ENCODE data around the gene ZNF385D. TPM values are rescaled to one million over a fixed set of nuclear protein-coding genes. Genes with fewer than 3 reads are reported as not detected.
"Not testable (repeated sequence)": the region's sequence is repeated elsewhere in the genome, so short reads cannot be mapped to it uniquely, and the experiment has no call there.

Gene ZNF385D
- total and polyA plus RNA-seq, 3 donors from 2014 or later = 21.1 to 57.0 (median 31.4) TPM

GRCh38 chr3:21502656-21503055 is 248.4 kb downstream of the ZNF385D start:
- no peaks in the 10 kb centered on the region for H3K36me3 ChIP-seq (ENCODE audit: low read depth, missing control alignments)
- no peak overlapping the region for H3K27ac ChIP-seq
- no peak overlapping the region for H3K4me3 ChIP-seq
- TF ChIP-seq CTCF (IDR thresholded peaks at IDR 0.05) (no peak), POLR2A (IDR thresholded peaks at IDR 0.05) (no peak)
- H3K4me1 ChIP-seq = no peaks in the 10 kb centered on the region
- no peaks in the 10 kb centered on the region for H3K9me3 ChIP-seq
- intact Hi-C loops (cut with DNase I; ENCODE audit: low total_unique reads) = no loop called here
- WGBS, 2 donors = 75 to 85% methylated on average over 1 of the region's 1 CpG
- DNase-seq = no peak
- no peaks in the 10 kb centered on the region for H3K27me3 ChIP-seq

GRCh38 chr3:21500834-21501233 is 250.2 kb downstream of the ZNF385D start:
- TF ChIP-seq CTCF (IDR thresholded peaks at IDR 0.05) = no peak
- TF ChIP-seq POLR2A (IDR thresholded peaks at IDR 0.05) = no peak
- 71 to 72% methylated on average over 10 of the region's 10 CpGs for WGBS, 2 donors
- intact Hi-C loops (cut with DNase I; ENCODE audit: low total_unique reads) = no loop called here
- Histone ChIP-seq H3K27ac (no peak overlapping the region), H3K4me1 (no peaks in the 10 kb centered on the region), H3K27me3 (no peaks in the 10 kb centered on the region), H3K4me3 (no peak overlapping the region), H3K9me3 (no peaks in the 10 kb centered on the region), H3K36me3 (ENCODE audit: low read depth, missing control alignments) (no peaks in the 10 kb centered on the region)
- DNase-seq = no peak

GRCh38 chr3:21490671-21491070 is 260.3 kb downstream of the ZNF385D start:
- H3K4me1 ChIP-seq; H3K4me3 ChIP-seq; H3K27me3 ChIP-seq; intact Hi-C loops (cut with DNase I; ENCODE audit: low total_unique reads); H3K27ac ChIP-seq; H3K9me3 ChIP-seq; H3K36me3 ChIP-seq (ENCODE audit: low read depth, missing control alignments); DNase-seq: not testable (repeated sequence)
- no CpG with 5 or more reads among the region's 3 CpGs for WGBS, 2 donors

- Histone ChIP-seq H3K9me3 (no peaks in the 10 kb centered on the region), H3K4me1 (no peaks in the 10 kb centered on the region), H3K4me3 (no peak overlapping the region), H3K27me3 (no peaks in the 10 kb centered on the region), H3K36me3 (ENCODE audit: low read depth, missing control alignments) (no peaks in the 10 kb centered on the region), H3K27ac (no peak overlapping the region)
- TF ChIP-seq POLR2A (IDR thresholded peaks at IDR 0.05) (no peak), CTCF (IDR thresholded peaks at IDR 0.05) (no peak)
- WGBS, 2 donors = 48 to 87% methylated on average over 1 of the region's 1 CpG
- no peak for DNase-seq
- intact Hi-C loops (cut with DNase I; ENCODE audit: low total_unique reads) = no loop called here
Observed at GRCh38 chr3:21487520-21487919, 263.5 kb downstream of the ZNF385D start.

DNA sequence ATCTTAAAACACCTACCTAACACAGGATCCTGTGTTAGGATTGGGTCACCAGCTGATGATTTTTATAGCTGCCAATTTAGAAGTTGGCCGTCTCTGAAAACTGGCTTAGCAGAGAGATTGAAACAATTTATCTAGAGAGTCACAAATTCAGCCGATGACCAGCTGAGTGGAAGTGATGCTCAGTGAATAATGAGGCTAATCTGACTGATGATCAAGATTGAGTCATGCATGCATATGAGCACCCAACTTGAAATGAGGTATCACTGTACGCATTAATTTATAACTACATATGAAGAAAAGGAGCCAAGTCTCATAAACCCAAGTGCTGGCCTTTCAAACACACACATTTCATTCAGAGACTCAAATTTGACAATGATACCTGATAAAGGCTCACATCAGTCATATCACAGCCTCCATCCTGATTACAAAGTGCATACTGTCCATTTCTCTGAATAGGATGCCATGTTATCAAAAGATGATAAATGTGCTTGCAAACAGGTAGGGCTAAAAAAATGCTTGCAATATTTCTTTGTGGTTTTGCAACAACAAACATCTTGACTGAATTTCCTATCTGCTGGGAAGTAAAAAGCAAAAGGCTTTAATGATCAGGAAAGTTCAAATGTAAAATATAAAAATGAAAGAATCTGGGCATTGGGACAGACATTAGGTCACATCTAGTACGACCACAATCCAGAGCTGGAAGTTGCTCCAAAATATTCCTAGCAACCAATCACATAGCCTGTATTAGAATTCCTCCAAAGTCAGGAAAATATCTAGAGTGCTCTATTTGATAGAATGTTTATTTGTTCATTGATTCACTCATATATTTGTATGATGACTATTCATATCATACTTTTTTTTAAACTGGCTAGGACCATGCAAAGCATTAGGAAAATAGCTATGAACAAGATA is 264.7 kb downstream of the ZNF385D start:
- intact Hi-C loops (cut with DNase I; ENCODE audit: low total_unique reads); H3K27ac ChIP-seq; H3K36me3 ChIP-seq (ENCODE audit: low read depth, missing control alignments); DNase-seq; H3K9me3 ChIP-seq; H3K4me1 ChIP-seq; H3K27me3 ChIP-seq; H3K4me3 ChIP-seq: not testable (repeated sequence)
- 78 to 83% methylated on average over 1 to 2 of the region's 4 CpGs for WGBS, 2 donors

- H3K9me3 ChIP-seq = no peaks in the 10 kb centered on the region
- H3K36me3 ChIP-seq (ENCODE audit: low read depth, missing control alignments) = no peaks in the 10 kb centered on the region
- no peak for DNase-seq
- intact Hi-C loops (cut with DNase I; ENCODE audit: low total_unique reads) = no loop called here
- 89 to 93% methylated on average over 1 of the region's 1 CpG for WGBS, 2 donors
- H3K4me1 ChIP-seq = no peaks in the 10 kb centered on the region
- TF ChIP-seq CTCF (IDR thresholded peaks at IDR 0.05) (no peak), POLR2A (IDR thresholded peaks at IDR 0.05) (no peak)
- H3K27ac ChIP-seq = no peak overlapping the region
- no peaks in the 10 kb centered on the region for H3K27me3 ChIP-seq
- H3K4me3 ChIP-seq = no peak overlapping the region
Observed at GRCh38 chr3:21484828-21485144, 266.2 kb downstream of the ZNF385D start.

All from testis (tissue), 3 donors.